IPS-NIHi11 (cell line): ENCODE results near the gene MMADHC.
A peak's percentile ranks its signal among the peaks of the same experiment; 100 is the strongest.

Source experiments
- DNase-seq: peaks from one replicate; pipeline ENCODE4 v3.0.0; 2012; ENCODE audit warnings: mixed read lengths, low spot score

MMADHC gene

GRCh38 chr2:149587220-149587949 lies at the start of gene MMADHC:
TSS of gene MMADHC (minus strand) at chr2:149587775. CDS start at chr2:149587097, 678 bp downstream.
- peak; percentile 92 for DNase-seq

GRCh38 chr2:149634103-149634502 lies 46.5 kb upstream of the MMADHC start:
- no peak for DNase-seq

GRCh38 chr2:149630445-149630844 lies 42.9 kb upstream of the MMADHC start:
- no peak for DNase-seq

- no peak for DNase-seq
Measured at GRCh38 chr2:149629026-149629425, 41.5 kb upstream of the MMADHC start.

- DNase-seq: no peak
Measured at GRCh38 chr2:149627111-149627801, 39.7 kb upstream of the MMADHC start.

- DNase-seq: no peak
Measured at GRCh38 chr2:149625671-149626070, 38.1 kb upstream of the MMADHC start.

GRCh38 chr2:149625271-149625670 lies 37.7 kb upstream of the MMADHC start:
- no peak for DNase-seq

GRCh38 chr2:149622343-149622742 lies 34.8 kb upstream of the MMADHC start:
- DNase-seq: no peak

- DNase-seq: no peak
Measured at GRCh38 chr2:149617476-149617875, 29.9 kb upstream of the MMADHC start.

- DNase-seq: no peak
Measured at GRCh38 chr2:149616681-149617456, 29.3 kb upstream of the MMADHC start.

GRCh38 chr2:149613704-149614103 lies 26.1 kb upstream of the MMADHC start:
- no peak for DNase-seq

GRCh38 chr2:149612122-149612521 lies 24.5 kb upstream of the MMADHC start:
- DNase-seq: no peak

- no peak for DNase-seq
Measured at GRCh38 chr2:149611100-149611820, 23.7 kb upstream of the MMADHC start.

- no peak for DNase-seq
Measured at GRCh38 chr2:149606251-149606811, 18.8 kb upstream of the MMADHC start.

- no peak for DNase-seq
Measured at GRCh38 chr2:149603248-149603647, 15.7 kb upstream of the MMADHC start.

- no peak for DNase-seq
Measured at GRCh38 chr2:149601141-149601796, 13.7 kb upstream of the MMADHC start.

GRCh38 chr2:149597668-149598326 lies 10.2 kb upstream of the MMADHC start:
- DNase-seq: peak; percentile 61

GRCh38 chr2:149597050-149597667 lies 9.6 kb upstream of the MMADHC start:
- DNase-seq: no peak

GRCh38 chr2:149596471-149596870 lies 8.9 kb upstream of the MMADHC start:
- DNase-seq: no peak
